Occipital lobe (tissue), 2 donors: ENCODE data around the gene SMIM22. TPM values are rescaled to one million over a fixed set of nuclear protein-coding genes. Genes with fewer than 3 reads are reported as not detected.

Source experiments
- DNase-seq: peaks from one replicate; lab custom pipeline; 2025; lab: John Stamatoyannopoulos, UW
- total RNA-seq: library from RNA; depleted of rRNA; stranded (reverse); fragments of >200 nt; gene quantifications from one replicate; pipeline ENCODE4 v1.2.3, GENCODE V29; 2014

The SMIM22 gene, protein sequence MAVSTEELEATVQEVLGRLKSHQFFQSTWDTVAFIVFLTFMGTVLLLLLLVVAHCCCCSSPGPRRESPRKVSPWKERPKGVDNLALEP
- total RNA-seq, result not detected

DNA sequence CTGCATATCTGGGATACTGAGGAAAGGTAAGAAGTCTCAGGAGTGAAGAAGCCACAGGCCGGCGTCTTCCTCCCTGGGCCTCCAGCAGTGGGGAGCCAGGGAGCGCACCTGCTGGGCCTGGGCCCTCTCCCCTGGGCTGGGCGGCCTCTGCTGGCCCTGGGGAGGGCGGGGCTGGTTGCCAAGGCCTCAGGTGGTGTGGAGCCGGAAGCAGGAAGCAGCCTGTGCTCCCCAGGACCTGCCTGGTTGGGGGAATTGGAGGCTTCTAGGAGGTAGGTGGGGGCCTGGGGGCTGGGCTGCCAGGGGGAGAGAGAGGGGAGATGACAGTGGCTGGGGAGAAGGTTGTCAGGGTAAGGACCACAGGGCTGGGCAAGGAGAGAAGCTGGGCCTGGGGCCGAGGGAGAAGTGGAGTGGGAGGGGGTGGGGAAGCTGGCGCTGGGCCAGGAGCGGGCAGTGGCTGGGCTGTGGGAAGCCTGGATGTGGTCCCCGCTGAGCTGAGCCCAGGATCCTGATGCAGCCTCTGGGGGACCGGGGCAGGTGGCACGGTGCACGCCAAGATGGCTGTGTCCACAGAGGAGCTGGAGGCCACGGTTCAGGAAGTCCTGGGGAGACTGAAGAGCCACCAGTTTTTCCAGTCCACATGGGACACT lies at the start of gene SMIM22:
Gene SMIM22 (plus strand): TSS at position 189 of the 647 bp plus-strand sequence. CDS start 366 bp downstream, at position 555.
- no peak for DNase-seq

DNA sequence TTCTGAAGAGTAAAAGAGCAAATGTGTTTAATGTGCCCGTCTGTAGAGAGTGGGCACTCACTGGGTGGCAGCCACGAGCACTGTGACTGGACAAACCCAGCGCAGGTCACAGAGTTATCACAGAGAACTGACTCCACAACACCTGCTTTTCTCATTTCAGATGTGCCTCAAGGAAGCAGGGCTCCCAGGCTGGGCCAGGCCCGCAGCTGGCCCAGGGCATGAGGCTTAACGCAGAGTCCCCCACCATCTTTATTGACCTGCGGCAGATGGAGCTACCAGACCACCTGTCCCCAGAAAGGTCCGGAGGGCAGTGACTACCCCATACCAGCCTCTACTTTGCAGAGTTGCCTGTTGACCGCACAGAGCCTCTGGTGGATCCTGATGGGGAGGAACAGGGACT lies 49.0 kb upstream of the SMIM22 start:
- DNase-seq, result no peak

DNA sequence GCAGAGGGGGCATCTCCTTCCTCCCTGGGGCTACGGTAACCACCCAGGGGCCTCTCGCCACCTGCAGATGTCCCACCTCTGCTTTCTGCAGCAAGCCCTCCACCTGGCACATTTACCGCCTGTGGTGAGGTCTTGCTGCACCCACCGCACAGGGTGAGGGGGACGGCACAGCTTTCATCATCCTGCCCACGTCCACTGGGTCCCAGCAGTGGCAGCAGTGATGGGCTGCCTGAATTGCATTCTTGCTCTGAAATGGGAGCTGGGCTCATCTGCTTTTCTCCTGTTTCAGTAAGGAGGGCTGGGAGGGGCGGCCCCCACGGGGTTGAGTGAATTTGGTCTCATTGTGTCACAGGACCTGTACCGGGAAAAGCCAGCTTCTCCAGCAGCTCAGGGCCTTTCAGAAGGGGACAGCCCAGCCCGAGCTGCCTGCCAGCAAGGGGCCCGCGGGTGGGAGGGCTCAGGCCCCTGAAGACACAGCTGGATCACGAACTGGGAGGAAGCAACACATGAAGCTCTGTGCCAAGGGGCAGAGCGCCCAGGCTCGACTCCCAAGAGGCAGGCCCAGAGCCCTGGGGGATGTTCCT lies 48.1 kb upstream of the SMIM22 start:
- DNase-seq, result no peak

DNA sequence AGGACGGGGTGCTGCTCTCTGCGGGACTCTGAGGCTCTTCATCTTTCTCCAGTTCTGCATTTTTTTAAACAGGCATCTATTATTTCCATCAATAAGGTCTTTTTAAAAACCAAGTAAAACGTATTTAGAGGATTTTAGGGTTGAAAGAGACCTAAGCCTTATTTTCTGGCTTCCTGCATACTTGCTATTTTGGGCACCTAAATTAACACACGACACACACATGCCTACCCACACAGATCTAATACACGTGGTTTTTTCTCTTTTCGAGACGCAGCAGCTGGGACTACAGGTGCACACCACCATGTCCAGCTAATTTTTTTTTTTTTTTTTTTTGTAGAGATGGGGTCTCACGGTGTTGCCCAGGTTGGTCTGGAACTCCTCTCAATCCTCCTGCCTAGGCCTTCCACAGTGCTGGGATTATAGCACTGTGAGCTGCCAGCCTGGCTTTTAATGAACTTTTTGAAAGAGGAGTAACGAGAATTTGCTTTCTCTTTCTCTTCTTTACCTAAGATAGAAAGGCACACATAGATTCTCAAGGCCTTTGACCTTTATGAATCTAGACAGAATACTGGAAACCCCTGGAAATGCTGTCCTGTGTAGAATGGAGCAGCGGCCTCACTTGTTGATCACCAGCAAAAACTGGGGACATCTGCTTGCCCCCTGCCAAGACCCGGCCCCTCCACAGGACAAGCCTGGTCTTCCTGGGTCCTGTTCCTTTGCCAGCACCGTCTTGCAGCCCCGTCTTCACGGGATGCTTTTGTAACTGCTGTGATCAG lies 47.1 kb upstream of the SMIM22 start:
- DNase-seq, result no peak

DNA sequence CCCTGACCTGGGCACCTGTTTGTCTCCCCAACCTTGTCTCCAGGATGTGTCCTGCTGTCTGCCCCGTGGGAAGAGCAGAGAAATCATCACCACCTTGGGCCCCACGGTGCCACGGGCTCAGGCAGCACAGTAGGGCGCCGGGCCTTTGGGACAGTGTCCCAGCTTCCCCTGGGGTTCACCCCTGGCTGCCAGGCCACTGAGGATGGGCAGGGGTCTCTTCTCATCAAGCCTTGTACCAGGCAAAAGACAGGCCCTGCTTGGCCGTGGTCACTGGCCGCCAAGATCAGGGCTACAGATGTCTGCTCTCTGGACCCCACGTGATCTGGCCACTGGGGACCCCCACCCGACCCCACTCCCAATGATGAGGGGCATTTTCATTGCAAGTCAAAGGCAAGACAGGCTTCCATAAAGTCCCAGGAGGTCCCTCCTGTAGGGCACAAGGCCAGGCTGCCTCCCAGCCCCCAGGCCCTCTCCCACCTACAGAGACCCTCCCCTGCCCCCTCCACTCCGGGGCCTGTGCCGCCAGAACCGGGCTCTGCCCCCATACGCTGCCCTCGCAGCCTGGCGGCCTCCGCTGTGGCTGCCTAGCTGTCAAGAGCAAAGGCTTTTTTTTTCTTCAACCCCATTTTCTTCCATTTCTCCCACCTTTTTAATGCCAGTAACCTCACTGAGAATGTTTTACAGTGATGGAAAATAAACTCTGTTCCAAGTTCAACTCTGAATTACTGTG lies 46.3 kb upstream of the SMIM22 start:
- no peak for DNase-seq

DNA sequence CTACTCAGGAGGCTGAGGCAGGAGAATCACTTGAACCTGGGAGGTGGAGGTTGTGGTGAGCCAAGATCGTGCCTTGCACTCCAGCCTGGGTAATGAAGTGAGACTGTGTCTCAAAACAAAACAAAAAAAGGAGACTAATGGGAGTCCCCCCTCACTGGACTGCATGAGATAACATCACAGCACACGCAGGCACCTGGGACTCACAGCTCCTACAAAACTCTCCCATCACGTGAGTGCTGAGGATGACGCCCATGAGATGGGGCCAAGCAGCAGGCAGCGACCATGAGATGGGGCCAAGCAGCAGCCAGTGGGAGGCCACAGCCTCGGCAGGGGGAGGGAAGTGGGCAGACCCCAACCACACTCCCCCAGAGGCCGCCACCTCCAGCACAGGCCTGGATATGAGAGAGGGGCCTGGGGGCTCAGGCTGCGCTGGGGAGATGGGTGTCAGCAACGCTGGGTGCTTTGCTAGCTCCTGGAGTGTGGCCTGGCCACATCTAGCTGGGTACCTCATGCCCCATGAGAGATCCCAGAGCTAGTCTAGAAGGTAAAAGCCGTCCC lies 45.4 kb upstream of the SMIM22 start:
- no peak for DNase-seq

DNA sequence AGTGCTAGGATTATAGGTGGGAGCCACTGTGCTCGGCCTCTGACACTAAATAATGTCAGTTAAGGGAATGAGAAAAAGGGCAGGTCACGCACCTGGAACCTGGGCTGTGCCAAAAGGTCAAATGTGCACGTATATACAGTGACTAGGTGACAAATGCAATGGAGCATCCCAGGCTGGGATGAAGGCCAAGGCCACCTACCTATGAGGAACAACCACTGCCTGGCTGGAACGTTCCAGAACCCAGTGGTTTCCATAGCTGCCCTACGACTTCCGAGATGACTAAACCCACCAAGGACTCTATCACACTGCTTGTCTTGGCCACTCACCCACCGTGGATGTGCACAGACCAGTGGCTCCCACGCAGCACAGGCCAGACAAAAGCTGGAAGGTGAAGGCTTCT lies 44.3 kb upstream of the SMIM22 start:
- no peak for DNase-seq

DNA sequence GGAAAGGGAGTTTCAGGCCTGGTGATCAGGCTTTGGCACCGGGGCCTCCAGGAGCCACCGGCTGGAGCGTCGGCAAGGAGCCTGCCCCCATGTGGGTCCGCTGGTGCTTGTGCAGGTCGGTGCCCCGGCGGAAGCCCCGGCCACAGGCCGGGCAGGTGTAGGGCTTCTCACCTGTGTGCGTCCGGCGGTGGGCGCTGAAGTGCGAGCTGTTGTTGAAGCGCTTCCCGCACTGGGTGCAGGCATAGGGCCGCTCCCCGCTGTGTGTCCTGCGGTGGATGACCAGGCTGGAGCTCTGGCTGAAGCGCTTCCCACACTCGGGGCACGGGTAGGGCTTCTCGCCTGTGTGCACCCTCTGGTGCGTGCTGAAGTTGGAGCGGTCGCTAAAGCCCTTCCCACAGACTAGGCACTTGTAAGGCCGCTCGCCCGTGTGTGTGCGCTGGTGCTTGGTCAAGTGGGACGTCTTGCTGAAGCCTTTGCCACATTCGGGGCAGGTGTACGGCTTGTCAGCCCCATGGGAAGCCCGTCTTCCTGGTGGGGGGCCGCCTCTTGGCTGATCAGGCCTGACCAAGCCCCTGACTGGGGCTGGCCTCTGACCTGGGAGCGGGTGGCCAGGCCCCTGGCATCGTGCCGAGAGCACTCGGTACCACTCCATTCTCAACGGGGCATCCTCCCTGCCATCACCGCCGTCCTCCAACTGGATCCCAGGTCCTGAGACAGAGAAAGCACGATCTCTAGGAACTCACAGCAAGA lies 42.6 kb upstream of the SMIM22 start:
- no peak for DNase-seq

DNA sequence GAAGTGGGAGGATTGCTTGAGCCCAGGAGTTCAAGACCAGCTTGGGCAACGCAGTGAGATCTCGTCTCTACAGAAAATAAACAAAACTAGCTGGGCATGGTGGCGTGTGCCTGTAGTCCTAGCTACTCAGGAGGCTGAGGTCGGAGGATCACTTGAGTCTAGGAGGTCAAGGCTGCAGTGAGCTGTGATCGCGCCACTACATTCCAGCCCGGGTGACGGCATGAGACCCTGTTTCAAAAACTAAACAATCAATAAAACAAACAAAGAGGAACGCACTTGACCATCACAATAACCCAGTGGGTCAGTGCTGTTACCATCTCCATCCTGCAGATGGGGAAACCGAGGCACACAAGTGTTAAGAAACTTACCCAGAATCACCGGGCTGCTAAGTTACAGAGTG lies 41.9 kb upstream of the SMIM22 start:
- no peak for DNase-seq

DNA sequence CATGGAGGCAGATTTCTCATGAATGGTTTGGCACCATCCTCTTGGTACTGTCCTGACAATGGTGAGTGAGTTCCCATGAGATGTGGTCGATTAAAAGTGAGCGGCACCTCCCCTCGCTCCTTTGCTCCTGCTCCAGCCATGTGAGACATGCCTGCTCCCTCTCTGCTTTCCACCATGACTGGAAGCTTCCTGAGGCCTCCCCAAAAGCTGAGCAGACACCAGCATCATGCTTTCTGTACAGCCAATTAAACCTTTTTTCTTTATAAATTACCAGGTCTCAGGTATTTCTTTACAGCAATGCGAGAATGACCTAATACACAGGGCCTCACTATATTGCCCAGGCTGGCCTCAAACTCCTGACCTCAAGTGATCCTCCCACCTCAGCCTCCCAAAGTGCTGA lies 40.3 kb upstream of the SMIM22 start:
- DNase-seq, result no peak

DNA sequence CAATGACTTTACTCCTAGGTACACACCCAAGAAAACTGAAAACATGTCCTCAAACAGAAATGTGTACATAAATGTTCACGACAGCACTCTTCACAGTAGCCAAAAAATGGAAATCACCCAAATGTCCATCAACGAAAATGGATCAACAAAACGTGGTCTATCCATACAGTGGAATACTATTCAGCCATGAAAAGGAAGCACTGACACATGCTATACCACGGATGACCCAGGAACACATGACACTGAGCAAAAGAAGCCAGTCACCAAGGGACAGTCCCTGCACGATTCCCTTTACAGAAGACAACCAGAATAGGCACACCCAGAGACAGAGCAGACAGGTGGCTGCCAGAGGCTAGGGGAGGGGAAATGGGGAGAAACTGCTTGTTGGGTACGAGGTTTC lies 39.5 kb upstream of the SMIM22 start:
- no peak for DNase-seq

DNA sequence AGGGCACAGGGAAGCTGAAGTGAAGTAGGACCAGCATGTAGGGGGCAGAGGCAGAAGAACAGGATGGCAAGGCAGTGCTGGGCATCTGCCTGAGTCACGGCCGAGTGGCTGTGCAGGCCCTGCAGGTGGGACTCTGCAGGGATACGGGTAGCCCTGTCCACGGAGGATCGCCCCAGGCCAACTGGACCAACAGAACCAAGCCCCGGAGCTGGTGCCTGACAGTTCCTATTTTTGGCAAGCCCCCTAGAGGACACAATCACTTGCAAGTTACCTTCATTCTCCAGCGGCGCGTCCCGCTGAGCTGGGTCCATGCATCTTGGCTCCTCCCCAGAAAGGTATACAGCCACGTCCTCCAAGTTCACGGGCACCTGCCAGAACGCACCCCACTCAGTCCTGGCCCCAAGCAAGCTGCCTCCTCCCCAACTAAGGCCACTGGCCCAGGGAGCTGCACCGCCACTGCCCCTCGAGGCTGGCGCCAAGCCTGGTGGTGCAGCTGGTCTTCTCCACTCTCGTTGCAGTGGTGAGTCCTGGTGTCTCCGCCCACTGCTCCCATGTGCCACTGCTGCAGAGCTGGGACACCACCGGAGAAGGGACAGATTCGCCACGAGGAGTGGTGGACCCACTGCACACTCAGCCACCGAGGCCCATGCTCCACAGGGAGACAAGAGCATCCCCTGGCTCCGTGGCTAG lies 34.8 kb upstream of the SMIM22 start:
- DNase-seq, result no peak

DNA sequence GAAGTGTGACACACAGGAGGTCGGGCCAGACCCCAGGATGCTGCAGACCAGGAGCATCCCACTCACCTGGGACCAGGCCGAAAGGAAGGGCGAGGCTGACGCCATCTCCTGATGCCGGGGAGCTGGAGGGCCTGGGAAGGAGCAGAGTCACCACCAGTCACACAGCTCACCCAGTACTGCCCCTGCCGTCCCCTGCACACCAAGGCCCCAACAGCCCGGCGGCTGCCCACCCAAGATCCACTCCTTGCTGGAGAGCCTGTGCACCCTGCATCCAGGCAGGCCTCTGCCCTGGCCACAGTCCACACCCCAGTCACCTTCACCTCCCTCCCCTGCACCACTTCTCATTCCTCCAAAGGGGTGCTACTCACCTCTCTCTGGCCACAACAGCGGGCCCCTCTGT lies 33.0 kb upstream of the SMIM22 start:
- no peak for DNase-seq

DNA sequence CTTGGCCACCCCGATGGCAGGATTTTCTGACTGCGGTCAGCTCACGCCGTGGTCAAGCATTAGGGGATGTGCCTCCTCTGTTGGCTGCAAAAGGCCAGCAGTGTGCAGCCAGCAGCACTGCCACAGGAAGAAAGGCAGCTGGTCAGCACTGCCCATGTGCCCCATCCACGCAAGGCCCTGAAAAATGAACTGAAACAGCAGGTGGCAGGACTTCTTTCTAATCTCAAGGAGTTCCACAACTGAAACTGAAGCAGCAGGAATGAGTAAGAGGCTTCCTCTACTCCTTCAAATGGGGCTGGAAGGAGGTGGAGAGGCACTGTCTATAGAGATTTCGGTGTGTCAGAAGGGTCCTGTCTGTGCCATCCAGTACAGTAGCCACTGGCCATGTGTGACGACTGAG lies 31.4 kb upstream of the SMIM22 start:
- no peak for DNase-seq

DNA sequence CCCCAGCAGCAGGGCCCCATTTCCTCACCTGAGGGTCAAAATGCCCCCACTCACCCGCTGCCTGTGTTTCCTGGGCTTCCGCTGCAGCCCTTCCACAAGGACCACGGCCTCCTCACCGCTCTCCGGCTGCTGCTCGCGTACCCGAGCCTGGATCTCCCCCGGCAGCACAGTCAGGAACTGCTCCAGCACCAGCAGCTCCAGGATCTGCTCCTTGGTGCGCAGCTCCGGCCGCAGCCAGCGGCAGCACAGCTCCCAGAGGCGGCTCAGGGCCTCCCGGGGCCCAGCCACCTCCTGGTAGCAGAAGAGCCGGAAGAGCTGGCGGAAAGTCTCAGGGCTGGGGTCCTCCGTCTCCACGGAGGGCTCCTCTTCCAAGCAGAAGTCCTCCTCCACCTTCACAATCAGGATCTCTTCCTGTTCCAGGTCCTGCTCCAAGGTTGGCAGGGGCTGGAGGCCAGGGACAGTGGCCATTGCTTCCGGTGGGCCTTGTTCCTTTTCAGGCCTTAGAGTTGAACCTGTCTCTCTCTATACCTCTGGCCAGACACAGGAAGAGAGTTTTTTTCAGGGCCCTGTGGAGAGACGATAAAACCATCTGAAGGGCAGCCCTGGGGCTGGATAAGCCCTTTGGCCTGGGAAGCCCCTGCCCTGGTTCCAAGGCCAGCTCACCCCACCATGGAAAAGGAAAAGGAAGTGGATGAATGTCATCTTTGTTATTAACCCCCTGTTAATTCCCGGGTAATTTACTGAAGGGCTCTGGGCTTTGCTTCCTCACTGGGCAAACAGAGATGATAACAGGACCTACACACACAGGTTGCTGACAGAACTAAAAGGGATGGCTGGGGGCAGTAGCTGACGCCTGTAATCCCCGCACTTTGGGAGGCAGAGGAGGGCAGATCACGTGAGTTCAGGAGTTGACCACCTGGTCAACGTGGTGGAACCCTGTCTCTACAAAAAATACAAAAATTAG lies 29.4 kb upstream of the SMIM22 start:
- DNase-seq, result no peak

DNA sequence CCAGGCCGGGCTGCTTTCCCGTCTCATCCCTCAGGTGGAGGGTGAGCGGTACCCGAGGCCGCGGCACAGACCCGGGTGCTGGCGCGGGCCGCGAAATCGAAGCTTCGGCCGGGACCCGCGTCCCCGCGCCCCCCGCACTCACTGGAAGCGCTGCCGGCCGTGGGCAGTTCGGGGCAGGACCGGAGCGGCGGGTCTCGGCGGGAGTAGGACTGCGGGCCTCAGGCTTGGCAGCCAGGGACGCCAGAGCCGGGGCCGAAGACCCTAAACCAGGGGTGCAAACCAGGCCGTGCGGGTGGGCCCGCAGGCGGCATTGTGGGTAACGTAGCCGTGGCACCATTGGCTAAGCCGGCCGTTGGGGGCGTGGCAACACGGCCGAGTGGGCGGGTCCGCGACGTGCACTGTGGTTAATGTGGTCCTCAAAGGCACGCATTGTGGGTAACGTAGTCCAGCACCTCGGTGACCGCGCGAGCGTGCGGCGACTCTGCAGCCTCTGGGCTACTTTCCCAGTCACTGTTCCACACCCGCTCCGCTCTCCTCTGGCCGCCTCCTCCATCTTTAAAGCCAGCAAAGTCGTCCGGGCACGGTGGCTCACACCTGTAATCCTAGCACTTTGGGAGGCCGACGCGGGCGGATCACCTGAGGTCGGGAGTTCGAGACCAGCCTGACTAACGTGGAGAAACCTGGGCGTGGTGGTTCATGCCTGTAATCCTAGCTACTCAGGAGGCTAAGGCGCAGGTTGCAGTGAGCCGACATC lies 28.1 kb upstream of the SMIM22 start, which contains the start of gene ZNF500:
Gene ZNF500 (minus strand): TSS at position 288 of the 754 bp plus-strand sequence. CDS start 1,184 bp downstream, outside the sequence.
- peak; percentile 96 for DNase-seq

DNA sequence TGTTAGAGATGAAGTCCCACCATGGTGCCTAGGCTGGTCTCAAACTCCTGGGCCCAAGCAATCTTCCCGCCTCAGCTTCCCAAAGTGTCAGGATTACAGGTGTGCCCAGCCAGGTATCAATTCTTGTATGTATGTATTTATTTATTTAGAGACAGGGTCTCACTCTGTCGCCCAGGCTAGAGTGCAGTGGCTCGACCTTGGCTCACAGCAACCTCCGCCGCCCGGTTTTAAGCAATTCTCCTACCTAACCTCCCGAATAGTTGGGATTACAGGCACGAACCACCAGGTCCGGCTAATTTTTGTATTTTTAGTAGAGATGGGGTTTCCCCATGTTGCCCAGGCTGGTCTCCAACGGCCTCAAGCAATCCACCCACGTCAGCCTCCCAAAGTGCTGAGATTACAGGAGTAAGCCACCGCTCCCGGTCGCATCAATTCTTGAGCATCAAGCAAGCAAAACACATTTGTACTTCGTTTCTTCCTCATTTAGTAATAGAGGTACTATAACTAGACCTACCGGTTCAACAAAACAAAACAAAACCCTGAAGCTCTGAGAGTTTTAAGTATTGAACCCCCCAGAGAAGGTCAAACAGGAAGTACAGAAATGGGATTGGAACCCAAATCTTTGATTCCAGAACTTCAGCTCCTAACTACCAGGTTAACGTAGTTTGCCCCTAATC lies 27.2 kb upstream of the SMIM22 start:
- DNase-seq, result no peak
